Esophagus muscularis mucosa (tissue), 4 donors: ENCODE measurements around the gene TLR2. TPM values are rescaled to one million over a fixed set of nuclear protein-coding genes. Genes with fewer than 3 reads are reported as not detected.

ENCODE experiments used
- DNase-seq: peaks from one replicate; pipeline ENCODE4 v3.0.0-alpha.2; 2017; ENCODE audit errors: extremely low spot score
- H3K27ac ChIP-seq, 4 donors: fragments of 200-600 bp; sonication (generic); replicated peaks in 1 of 4; 1 replicate in 3 of 4; 2 replicates in 1 of 4; pipeline ENCODE4 v1.5.1; 2016 to 2019; ENCODE audit warnings: mild to moderate bottlenecking in 1 of 4
- H3K27me3 ChIP-seq, 4 donors: fragments of 200-600 bp; sonication (generic); one replicate each; pipeline versions ENCODE4 v1.5.1 to v1.6.0; 2016 to 2019
- H3K36me3 ChIP-seq, 4 donors: fragments of 200-600 bp; sonication (generic); one replicate each; pipeline ENCODE4 v1.5.1; 2016 to 2019
- H3K4me1 ChIP-seq, 4 donors: fragments of 200-600 bp; sonication (generic); one replicate each; pipeline ENCODE4 v1.5.1; 2016 to 2019
- H3K4me3 ChIP-seq, 4 donors: fragments of 200-600 bp; sonication (generic); 1 replicate in 2 of 4; 2 replicates in 2 of 4; pipeline ENCODE4 v1.5.1; 2016 to 2019; ENCODE audit warnings: mild to moderate bottlenecking in 4 of 4, moderate library complexity in 1 of 4
- H3K9me3 ChIP-seq, 4 donors: fragments of 200-600 bp; sonication (generic); 1 replicate in 3 of 4; 2 replicates in 1 of 4; pipeline ENCODE4 v1.5.1; 2016 to 2019
- EP300 ChIP-seq: sonication (generic); formaldehyde crosslinking; IDR thresholded peaks from one replicate; pipeline ENCODE4 v1.6.1; 2017; ENCODE audit warnings: antibody characterized with exemption
- POLR2A ChIP-seq: fragments of 450-650 bp; IDR thresholded peaks from one replicate; pipeline ENCODE4 v1.6.1; 2017; ENCODE audit warnings: antibody characterized with exemption, moderate library complexity, mild to moderate bottlenecking, low read depth
- POLR2AphosphoS5 ChIP-seq, 2 donors: sonication (generic); formaldehyde crosslinking; IDR thresholded peaks; one replicate each; pipeline ENCODE4 v1.6.1; 2017; ENCODE audit warnings: antibody characterized with exemption in 2 of 2
- WGBS: methylation state at CpG from one replicate; pipeline ENCODE4 v1.1.5; 2018; 5-methylcytosine and 5-hydroxymethylcytosine counted together
- intact Hi-C: fragments of 100-400 bp; cut with DNase I; formaldehyde crosslinking; loops from one replicate; pipeline ENCODE4 v1.15.1; 2023
- total RNA-seq, 4 donors: library from RNA; depleted of rRNA; stranded (reverse); fragments of >200 nt; gene quantifications; one replicate each; pipeline versions ENCODE4 v1.1.0 to v1.2.1, GENCODE V29; 2016
- TF ChIP-seq, protein P1 (sequence below), 3 experiments: fragments of 200-600 bp in 2 of 3; fragments of 450-650 bp in 1 of 3; sonication (generic) in 2 of 3; IDR thresholded peaks; one replicate each; pipeline ENCODE4 v1.5.1; 2017 to 2019; ENCODE audit warnings: antibody characterized with exemption in 3 of 3, mild to moderate bottlenecking in 2 of 3, moderate library complexity in 1 of 3

TLR2 gene
- total RNA-seq, 4 donors from 2014 or later, result 5.6 to 39.8 (median 8.8) TPM

DNA sequence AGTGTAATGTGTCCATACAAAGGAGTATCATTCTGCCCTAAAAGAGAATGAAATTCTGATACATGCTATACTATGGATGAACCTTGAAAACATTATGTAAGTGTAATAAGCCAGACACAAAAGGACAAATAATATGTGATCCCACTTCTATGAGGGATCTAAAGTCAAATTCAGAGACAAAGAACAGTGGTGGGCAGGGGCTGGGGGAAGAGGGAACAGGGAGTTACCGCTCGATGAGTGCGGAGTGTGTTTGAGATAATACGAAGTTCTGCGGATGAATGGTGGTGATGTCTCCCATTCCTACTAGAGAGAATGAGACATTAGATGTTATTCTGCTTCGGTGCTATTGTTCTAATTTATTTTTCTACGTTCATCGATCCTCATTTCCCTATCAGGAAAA, 46.1 kb upstream of the TLR2 start:
- no peaks in the 10 kb centered on the region for H3K4me1 ChIP-seq
- H3K27me3 ChIP-seq, result no peaks in the 10 kb centered on the region
- no peak overlapping the region for H3K27ac ChIP-seq
- WGBS, result 94% methylated on average over 8 of the region's 8 CpGs
- no peak overlapping the region for H3K4me3 ChIP-seq
- no peak for DNase-seq
- no peaks in the 10 kb centered on the region for H3K9me3 ChIP-seq
- peaks cover 17 to 46% (median 38%) of the 10 kb centered on the region in 4 donors for H3K36me3 ChIP-seq
- TF ChIP-seq, protein P1, sequence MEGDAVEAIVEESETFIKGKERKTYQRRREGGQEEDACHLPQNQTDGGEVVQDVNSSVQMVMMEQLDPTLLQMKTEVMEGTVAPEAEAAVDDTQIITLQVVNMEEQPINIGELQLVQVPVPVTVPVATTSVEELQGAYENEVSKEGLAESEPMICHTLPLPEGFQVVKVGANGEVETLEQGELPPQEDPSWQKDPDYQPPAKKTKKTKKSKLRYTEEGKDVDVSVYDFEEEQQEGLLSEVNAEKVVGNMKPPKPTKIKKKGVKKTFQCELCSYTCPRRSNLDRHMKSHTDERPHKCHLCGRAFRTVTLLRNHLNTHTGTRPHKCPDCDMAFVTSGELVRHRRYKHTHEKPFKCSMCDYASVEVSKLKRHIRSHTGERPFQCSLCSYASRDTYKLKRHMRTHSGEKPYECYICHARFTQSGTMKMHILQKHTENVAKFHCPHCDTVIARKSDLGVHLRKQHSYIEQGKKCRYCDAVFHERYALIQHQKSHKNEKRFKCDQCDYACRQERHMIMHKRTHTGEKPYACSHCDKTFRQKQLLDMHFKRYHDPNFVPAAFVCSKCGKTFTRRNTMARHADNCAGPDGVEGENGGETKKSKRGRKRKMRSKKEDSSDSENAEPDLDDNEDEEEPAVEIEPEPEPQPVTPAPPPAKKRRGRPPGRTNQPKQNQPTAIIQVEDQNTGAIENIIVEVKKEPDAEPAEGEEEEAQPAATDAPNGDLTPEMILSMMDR (IDR thresholded peaks at IDR 0.05), result no peak
- TF ChIP-seq EP300 (no peak), POLR2AphosphoS5 (IDR thresholded peaks at IDR 0.05) (no peak), POLR2A (no peak)
- intact Hi-C loops, result no loop called here

DNA sequence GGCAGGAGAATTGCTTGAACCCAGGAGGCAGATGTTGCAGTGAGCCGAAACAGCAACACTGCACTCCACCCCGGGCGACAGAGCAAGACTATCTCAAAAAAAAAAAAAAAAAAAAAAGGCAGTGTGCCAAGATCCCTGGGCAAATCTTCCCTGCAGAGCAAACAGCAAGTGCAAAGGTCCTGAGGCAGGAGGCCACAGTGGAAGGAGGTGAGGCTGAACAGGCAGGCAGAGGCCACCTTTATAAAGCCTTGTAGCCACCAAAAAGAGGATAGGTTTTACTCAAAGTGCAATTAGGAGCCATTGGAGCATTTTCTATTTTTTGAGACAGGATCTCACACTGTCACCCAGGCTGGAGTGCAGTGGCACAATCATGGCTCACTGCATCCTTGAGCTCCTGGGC, 45.1 kb upstream of the TLR2 start:
- Histone ChIP-seq H3K27ac (no peak overlapping the region), H3K4me1 (no peaks in the 10 kb centered on the region), H3K4me3 (no peak overlapping the region), H3K36me3 (peaks cover 11 to 36% (median 30%) of the 10 kb centered on the region in 4 donors), H3K9me3 (no peaks in the 10 kb centered on the region), H3K27me3 (no peaks in the 10 kb centered on the region)
- no peak for DNase-seq
- intact Hi-C loops, result no loop called here
- 93% methylated on average over 3 of the region's 3 CpGs for WGBS
- TF ChIP-seq POLR2A, result no peak
- TF ChIP-seq, protein P1 (IDR thresholded peaks at IDR 0.05), result no peak

DNA sequence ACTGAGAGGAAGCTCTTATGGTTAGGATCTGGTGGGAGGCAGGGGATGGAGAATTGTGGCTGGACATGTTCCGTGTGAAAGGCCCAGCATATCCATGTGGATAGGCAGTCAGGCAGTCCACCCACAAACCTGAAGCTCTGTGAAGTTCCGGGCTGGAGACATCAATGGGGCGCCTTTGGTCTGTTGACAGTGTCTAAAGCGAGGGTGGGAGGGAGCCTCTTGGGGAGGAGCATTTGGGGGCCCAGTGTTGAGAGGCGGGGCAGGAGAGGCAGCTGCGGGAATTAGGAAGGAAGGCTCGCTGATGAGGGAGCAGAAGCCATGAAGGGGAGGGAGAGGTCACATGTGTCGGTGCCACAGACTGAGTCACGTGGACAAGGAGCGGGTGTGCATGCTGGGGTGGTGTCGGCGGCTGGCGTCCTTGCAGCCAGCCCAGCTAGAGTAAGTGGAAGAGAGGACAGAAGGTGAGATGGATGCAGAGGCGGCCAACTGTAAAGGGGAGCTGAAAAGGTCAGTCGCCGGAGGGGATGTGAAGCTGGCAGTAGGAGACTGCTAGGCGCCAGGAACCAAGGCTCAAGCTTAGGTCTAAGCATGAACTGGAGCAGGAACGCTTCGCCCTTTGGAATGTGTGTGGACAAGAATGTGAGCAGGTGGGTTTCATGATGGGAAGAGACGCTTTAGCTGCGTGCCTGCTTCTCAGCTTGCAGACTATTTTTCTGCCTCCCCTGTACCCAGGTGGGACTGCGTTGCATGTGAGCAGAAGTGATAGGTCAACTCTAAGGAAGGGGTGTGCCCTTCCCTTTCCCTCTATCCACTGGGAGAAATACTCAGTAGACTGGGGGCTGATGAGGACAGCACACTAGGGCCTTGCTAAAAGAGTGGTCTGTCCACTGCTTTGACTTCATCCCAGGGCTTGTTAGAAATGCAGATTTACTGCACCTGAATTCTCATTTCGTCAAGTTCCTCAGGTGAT, 44.0 kb upstream of the TLR2 start:
- intact Hi-C loops, result no loop called here
- H3K4me1 ChIP-seq, result no peaks in the 10 kb centered on the region
- H3K27me3 ChIP-seq, result no peaks in the 10 kb centered on the region
- DNase-seq, result no peak
- 86% methylated on average over 23 of the region's 23 CpGs for WGBS
- H3K27ac ChIP-seq, result no peak overlapping the region
- peaks cover 8 to 24% (median 21%) of the 10 kb centered on the region in 4 donors for H3K36me3 ChIP-seq
- TF ChIP-seq, protein P1 (IDR thresholded peaks at IDR 0.05), result no peak
- no peak for TF ChIP-seq POLR2A
- no peak for TF ChIP-seq EP300
- TF ChIP-seq POLR2AphosphoS5 (IDR thresholded peaks at IDR 0.05), result no peak
- H3K9me3 ChIP-seq, result peaks cover 0 to 2% (median under 1%) of the 10 kb centered on the region in 4 donors
- no peak overlapping the region for H3K4me3 ChIP-seq

DNA sequence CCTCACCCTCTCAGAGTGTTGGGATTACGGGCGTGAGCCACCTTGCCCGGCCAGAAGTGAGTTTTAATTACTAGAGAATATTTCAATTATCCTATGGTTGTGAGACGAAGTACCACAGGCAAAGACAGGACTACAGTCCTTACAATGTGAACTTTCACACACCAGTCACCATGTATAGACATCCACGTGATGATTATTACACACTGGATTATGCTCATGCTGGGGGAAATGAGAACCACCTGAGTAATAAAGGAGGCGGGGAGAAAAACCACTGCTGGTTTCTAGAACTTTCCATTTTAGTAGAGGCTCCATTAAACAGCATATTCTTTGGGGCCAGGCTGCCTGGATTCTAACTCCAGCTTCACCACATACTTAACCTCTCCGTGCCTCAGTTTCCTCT, 42.5 kb upstream of the TLR2 start:
- H3K4me1 ChIP-seq, result no peaks in the 10 kb centered on the region
- WGBS, result 83% methylated on average over 7 of the region's 7 CpGs
- DNase-seq, result no peak
- H3K36me3 ChIP-seq, result peaks cover 4 to 10% (median 7%) of the 10 kb centered on the region in 4 donors
- TF ChIP-seq EP300 (no peak), POLR2A (no peak), POLR2AphosphoS5 (IDR thresholded peaks at IDR 0.05) (no peak)
- TF ChIP-seq, protein P1 (IDR thresholded peaks at IDR 0.05), result no peak
- no peak overlapping the region for H3K27ac ChIP-seq
- no peak overlapping the region for H3K4me3 ChIP-seq
- no peaks in the 10 kb centered on the region for H3K27me3 ChIP-seq
- intact Hi-C loops, result no loop called here
- H3K9me3 ChIP-seq, result peaks cover 0 to 6% (median 2%) of the 10 kb centered on the region in 4 donors
